Stimulated activated CD8-positive, alpha-beta memory T cell treated with anti-CD3 and anti-CD28 coated beads, Interleukin-4, amount 100 ng/mL, for 24 hours (primary cell): ENCODE results near the gene SART1.
A peak's percentile ranks its signal among the peaks of the same experiment; 100 is the strongest.
"Not testable (repeated sequence)": the region's sequence is repeated elsewhere in the genome, so short reads cannot be mapped to it uniquely, and the experiment has no call there.

Experiments
- DNase-seq: peaks from one replicate; pipeline ENCODE4 v3.0.0-alpha.2; 2020; ENCODE audit warnings: low read depth

Gene SART1

DNA sequence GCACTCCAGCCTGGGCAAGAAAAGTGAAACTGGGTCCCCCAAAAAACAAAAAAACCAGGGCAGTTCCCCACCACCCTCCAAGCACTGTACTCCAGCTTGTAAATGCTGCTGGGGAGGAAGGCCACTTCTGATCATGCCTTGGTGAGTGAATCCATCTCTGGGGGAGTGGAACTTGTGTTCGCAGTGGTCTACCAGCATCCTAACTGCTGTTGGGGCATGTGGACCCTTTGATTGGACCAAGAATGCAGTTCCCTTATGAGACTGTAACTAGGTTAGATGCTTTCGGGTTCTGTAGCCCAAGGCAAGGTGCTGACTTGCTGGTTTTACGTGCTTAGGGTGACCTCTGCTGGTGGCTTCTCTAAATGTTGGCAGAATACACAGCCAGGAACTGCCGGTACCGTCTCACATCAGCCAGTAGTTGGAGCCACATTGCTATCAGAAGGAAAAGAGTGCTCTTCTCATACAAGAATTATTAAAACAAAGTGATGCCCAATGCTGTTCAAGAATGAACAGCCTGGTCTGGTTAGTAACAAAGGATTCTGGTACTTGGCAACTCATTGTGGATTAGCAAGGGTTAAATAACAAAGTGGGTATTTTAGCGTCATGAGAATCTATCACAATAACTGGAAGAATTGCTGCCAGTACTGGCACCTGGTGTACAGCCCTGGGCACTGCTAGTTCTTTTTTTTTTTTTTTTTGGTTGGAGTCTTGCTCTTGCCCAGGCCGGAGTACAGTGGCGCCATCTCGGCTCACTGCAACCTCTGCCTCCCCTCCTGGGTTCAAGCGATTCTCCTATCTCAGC lies 27.5 kb downstream of the SART1 start:
- peak; percentile 78 for DNase-seq

DNA sequence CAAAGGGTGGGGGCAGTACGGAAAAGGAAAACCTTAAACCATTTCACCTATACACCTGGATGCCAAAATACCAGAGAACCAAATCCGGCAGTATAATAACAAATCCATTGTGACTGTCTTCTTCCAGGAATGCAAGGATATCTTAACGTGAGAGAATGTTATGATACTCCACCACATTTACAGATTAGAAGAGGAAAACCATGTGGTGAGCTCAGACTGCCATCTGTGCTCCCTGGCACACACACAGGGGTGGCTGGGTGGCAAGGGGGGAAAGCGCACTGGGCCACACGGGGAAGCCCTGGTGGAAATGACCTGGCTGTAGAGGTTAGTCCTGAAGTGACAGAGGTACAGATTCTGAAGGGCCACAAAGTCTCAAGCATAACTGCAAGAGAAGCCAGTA lies 30.5 kb downstream of the SART1 start:
- no peak for DNase-seq

DNA sequence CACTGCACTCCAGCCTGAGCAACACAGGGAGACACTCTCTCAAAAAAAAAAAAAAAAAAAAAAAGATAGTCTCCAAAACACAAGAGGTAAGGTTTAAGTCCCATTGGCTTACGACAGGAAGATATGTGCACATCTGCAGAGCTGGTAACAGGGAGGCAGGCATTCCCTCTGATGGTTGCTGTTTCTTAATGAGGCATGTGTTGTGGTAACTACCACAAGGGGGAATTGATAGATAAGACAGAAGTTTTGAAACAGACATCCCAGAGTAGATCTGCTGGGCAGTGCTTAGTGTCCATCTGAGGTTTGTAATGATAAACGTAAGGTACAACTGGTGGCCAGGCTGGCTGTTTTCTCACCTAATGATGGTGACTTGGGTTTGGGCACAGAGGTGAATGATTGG lies 35.8 kb downstream of the SART1 start:
- DNase-seq = no peak

DNA sequence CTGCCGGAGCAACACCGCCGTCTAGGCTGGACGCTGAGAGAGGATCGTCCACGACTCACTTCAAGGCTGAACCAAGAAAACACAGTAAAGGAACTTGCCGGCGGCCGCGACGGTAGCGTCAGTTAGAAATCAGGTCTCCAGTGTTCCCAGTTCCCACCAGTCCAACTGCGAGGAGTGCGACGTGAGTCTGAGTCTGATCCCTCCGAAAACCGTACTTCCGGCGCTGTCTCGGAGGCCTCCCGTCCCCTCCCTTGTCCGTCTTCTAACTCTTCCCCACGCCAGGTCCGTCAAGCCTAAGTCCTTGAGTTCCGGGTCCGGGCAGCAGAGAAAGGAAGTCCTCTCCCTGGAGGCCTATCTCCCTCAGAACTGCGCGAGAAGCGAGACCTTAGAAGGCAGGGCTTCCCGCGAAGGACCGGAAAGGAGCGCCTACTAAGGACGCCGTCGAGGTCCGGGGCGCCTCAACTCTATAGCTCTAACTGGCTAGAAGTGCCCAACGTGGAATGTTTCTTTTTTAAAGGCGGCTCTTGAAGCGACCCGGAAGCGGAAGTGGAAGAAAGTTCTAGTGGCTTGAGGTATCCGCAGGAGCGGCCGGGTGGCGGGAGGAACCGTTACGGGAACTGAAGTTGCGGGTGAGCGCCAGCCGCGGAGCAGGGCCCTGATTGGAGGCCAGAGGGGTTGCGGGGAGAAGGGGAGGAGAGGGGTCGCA lies 40.6 kb downstream of the SART1 start, which contains the start of the genes BANF1 and EIF1AD:
BANF1 (plus strand) TSS at position 562 of the 706 bp plus-strand sequence. CDS start 748 bp downstream, outside the sequence.
EIF1AD (minus strand) TSS at position 216 of the 706 bp plus-strand sequence. CDS start 1,768 bp downstream, outside the sequence.
- DNase-seq = peak; percentile 86

DNA sequence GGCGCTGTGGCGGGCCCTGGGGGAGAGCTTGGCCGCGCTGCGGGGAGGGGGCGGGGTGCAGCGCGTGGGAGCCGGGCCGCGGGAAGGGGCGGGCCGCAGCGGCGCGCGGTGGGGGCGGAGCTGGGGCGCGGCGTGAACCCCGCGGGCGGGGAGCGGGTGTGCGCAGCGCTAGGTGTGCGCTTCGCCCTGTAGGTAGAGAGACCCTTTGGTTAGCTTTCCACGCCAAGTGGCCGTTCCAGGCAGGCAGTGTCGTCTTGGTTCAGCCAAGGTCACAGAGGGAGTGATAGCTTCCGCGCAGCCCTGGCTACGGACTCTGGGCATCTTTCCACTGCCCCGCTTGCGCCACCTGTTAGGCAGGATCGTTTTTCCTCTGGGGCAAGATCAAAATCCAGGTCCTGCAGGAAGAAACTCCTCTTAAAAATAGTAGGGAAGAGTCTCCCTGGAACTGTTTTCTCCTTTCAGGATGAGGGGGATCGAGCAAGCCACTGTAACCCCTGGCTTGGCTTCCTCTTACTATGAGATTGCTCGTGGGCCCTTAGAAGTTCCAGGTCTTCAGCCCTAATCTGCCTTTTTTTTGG lies 41.2 kb downstream of the SART1 start:
- DNase-seq = peak; percentile 65

DNA sequence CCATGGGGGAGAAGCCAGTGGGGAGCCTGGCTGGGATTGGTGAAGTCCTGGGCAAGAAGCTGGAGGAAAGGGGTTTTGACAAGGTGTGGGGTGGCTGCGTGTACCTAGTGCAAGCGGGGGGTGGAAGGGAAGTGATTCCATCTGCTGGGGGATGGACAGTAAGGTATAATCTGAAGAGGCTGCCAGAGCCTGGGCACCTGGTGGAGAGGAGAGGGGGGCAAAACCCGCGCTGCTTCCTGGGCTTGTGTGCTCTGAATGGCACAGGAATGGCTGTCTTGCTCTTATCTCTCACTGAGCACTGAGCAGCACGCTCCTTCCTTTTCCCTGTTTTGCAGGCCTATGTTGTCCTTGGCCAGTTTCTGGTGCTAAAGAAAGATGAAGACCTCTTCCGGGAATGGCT lies 41.8 kb downstream of the SART1 start:
- no peak for DNase-seq

DNA sequence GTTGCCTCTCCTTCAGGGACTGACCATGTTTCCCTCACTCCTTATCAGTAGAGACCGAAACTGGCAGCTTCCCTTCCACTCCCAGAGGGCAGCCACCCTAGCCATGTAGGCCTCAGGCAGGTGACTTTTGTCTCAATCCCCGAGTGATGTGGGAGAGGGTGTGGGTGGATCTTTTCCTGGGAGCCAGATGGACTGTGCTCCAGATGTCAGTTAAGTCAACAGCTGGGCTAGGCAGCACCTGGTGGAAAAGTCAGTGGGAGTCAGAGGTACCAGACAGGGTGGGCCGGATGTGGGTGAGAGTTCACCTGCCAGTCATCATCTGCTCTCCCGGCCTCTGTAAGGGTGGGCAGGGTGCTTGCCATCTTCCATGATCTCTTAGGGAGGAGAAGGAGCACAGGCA lies 42.7 kb downstream of the SART1 start:
- DNase-seq = no peak

DNA sequence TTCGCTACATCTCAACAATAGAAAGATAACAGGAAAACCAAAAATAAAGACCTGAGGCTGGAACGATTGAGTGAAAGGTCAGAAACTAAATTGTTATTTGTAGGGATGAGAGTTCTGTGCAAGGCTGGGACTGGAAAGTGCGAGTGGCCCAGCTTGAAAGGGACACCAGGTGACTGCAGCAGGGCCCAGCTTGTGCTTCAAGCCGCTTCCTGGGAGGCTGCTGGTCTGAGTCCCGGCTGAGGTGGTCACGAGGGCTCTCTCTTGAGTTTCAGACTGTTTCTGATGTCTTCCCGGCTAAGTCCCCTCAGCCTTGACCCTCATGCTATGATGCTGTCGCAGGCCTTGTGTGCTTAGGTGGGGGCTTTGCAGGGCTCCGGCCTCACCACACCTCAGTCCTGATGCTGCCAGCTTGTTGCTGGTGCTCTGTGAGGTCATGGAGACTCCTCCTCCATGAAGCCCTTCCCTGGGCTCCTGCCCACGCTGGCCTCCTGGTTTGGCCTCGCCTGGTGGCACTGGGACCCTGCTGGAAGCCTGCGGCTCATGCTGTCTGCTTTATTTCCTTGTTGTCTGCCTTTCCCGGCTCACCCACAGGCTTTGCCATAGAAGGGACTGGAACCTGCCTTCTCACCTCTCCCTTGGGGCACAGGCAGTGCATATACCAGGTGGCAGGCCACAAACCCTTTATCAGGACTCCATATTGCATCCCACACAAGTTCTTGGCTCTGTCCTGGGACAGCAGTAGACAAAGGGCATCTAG lies 44.8 kb downstream of the SART1 start:
- DNase-seq = no peak

DNA sequence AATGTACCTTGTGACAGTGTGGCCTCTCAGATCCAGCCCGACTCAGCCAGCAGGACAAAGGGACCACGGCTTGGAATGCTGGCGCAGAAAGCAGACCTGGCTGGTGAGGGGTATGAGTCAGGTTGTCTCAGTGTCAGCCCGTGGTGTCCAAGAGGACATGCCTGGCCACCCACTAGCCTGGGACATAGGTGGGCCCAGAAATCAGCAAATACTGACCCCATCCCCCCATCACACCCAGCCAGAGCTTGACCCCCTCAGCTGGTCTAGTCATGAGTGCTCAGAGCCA lies 45.3 kb downstream of the SART1 start:
- no peak for DNase-seq

DNA sequence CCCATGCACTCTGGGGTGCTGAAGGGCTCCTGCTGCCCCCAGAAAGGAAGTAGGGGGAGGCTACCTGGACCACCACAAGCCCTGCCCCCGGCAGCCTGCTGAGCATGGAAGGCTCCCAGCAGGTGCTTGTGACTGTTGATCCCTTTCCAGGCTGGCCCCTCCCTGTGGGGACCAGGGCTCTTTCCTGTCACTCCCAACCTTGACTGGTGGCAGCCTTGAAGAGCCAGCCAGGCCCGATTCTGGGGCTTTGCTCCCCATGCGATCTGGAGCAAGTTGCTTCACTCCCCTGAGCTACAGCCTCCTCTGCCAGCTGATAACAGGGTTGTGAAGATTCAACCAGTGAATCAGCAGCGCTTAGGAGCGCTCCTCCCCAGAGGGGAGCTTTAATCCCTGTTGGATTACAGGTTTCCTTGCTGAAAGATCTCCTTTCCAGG lies 45.7 kb downstream of the SART1 start:
- no peak for DNase-seq

DNA sequence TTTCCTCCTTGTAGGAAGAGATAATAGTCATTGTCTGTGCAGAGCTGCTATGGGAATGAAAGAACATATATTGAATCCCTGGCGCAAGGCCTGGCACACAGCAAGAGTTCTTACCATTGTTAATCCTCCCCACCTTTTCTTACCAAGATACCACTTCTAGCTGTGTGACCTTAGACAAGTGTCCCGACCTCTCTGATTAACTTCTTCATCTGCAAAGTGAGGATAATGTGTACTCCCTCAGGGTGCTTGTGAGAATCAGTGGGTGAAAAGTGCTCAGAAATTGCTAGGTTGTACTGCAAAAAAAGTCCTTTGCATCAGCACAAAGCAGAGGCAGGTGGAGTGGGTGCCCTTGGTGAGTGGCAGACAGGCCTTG lies 46.5 kb downstream of the SART1 start:
- no peak for DNase-seq

DNA sequence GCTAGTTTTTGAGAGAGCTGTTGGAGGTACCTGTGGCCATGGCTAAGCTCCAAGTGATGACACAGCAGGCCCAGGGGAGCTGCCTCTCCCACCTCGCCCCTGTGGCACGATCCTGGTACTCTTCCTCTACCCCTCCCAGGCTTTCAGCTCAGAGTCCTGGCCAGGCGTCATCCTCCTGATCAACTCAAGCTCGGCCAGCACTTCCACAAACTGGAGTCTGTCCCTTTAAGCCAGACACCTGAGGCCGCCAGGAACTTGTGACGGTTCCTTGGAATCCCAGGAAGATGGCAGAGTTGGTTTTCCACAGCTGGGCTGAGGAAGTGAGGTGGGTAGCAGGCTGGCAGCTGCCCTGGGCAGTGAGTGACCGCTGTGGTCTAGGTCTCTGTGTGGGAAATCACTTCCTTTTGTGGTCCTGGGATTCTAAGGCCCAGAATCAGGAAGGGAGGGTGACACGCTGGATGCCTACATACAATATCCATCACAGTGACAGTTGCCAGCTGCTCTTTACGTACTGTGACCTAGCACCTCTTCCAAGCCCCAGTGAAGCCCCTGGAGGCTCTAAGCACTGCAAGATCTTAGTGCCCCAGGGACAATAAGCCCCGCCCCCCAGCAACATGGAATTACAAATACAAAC lies 47.1 kb downstream of the SART1 start:
- DNase-seq = no peak

DNA sequence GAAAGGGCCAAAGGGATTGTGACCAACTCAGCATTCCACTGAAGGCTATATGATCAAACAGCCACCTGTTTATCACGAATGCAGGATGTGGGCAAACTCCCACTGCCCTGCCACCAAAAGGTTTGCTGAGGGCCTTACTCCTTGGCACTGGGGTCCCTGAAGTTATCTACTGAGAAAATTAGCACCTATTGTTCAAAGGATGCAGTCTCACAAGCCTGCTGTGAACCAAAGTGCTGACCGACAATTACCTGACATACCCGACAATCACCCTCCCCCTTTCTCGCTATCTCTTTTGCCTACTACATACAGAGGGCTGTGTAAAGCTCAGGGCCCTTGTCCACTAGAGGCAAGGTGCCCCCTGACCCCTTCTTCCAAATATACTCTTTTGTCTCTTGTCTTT lies 48.5 kb downstream of the SART1 start:
- DNase-seq = not testable (repeated sequence)

DNA sequence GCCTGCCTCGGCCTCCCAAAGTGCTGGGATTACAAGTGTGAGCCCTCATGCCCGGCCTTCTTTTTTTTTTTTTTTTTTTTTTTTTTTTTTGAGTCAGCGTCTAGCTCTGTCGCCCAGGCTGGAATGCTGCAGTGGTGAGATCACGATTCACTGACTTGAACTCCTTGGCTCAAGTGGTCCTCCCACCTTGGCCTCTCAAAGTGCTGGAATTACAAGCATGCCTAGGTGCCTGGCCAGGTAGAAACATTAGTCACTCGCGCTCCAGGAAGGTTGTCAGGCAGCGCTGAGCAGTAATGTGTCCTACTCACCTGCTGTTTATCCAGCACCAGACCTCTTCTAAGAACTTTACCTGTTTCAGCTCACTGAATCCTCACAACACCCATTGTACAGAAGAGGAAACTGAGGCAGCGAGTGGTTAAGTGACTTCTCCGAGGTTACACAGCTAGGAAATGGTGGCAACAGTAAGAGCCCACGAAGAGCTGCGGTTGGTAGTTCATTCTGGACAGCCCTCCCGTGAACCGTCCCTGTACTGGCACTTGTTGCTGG lies 49.8 kb downstream of the SART1 start:
- DNase-seq = no peak

DNA sequence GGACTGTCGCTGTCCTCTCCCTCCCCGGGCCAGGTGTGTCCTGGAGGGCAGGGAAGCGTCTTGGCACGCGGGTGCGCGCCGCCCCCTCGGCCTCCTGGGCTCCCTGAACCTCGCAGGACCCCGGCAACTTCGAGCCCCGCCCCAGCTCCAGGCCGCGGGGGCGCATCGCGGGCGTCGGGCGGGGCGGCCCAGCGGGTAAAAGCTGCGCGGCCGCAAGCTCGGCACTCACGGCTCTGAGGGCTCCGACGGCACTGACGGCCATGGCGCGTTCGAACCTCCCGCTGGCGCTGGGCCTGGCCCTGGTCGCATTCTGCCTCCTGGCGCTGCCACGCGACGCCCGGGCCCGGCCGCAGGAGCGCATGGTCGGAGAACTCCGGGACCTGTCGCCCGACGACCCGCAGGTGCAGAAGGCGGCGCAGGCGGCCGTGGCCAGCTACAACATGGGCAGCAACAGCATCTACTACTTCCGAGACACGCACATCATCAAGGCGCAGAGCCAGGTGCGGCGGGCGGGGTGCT lies 50.3 kb downstream of the SART1 start, which contains the start of gene CST6:
CST6 (plus strand) TSS at position 224 of the 519 bp plus-strand sequence; CDS start at position 261, 37 bp downstream.
- DNase-seq = no peak

DNA sequence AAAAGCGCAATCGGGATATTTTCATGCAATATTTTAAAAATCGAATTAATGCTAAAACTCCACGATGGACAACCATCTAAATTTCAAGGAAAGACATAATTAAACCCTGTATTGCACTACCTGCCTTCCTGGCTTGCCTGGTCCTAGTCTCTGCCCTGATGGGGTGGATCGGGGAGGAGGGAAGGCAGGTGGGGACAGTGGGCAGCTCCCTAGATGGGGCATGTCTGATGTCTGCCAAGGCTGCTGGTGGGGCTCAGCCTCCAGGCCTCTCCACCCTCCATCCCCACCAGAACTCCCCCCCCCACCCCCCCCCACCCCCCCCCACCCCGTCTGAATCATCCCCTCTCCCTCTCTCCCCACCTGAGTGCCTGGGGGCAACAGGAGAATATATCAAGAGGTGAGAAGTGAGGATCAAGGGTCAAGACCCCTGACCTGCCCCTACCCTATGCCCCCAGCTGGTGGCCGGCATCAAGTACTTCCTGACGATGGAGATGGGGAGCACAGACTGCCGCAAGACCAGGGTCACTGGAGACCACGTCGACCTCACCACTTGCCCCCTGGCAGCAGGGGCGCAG lies 50.9 kb downstream of the SART1 start:
- DNase-seq = no peak

DNA sequence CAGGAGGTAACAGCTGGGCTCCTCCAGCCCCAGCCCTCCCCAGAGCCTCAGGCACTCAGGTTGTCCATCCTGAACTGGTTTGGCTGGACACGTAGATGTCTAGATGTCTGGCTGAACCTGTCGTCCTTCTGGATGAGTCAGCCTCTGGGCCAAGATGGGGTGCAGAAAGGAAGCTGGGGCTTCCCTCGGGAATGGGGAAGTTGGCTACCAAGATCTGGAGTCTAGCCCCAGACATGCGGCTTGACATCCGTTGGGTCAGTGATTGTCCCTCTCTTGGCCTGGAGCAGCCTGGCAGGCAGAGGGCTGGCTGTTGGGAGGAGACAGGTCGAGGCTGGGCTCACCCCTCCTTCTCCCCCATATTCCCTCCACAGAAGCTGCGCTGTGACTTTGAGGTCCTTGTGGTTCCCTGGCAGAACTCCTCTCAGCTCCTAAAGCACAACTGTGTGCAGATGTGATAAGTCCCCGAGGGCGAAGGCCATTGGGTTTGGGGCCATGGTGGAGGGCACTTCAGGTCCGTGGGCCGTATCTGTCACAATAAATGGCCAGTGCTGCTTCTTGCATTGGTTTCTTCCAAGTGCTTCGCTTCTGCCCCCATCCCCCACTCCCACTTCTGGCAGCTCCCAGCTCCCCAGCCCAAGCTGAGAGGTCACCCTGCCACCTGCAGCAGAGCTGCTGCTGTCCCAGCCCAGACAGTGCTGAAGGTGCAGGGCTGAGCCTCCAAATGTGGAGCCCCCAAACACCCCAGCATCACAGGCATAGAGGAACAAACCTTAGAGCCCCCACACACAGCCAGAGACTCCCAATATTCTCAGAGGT lies 51.6 kb downstream of the SART1 start:
- no peak for DNase-seq

DNA sequence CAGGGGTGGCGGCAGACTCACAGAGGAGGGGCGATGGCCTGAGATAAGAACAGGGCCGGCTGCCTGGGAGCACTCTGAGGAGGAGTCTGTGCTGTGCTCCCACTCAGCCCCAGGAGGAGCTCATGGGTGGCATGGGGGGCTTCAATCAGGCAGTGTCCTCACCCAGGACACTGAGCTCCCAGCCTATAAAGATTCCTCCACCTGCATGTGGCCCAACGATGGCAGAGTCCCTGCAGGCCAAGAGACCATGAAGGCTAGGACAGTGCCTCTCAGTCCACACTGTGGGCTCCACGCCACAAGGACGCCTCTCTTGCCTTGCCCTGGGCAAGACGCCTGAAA lies 52.2 kb downstream of the SART1 start:
- DNase-seq = no peak

DNA sequence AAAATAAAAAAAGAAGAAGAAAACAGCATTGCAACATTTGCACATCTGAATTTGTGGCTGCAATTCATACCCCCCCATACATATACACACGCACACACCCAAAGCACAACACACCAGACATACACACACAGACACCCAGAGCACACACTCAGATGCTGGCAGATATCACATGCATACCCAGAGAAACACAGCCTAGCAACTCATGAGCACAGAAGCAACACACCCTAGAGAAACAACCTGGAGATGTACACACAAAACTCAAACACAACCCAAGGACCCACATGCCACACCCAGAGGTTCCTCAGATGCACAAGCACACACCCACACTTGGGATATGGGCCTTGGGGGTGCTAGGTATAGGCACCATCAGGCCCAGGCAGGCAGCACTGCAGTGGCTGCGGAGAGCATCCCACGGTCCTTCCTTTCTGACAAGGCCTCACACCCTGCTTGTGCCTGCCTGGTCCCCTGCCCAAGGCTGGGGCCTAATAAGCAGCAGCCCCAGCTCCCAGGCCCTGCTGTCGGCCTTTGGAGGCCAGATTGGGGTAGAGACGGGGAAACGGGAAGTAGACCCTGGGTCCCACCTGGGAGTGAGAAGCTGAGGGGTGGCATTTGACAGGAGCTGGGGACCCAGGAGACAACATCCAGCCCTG lies 53.4 kb downstream of the SART1 start:
- DNase-seq = no peak

DNA sequence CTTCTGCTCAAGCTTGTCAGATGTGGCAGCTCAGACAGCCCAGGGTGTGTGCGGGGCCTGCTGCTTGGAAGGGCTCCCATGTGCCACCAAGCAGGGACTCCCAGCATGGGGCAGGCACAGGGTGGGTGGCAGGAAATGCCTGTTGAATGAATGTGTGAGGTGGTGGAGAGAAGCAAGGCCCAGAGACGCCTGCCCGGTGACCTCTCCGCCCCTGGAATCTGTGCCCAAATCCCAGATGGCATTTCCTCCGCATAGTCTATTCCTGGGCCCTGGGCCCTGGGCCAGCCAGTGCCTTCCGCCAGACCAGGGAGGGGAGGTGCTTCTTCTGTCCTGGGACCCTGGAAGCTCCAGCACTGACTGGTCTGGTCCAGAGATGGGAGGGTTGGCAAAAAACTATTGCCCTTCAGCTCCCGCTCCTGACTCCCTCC lies 53.9 kb downstream of the SART1 start:
- no peak for DNase-seq
